Upper lobe of right lung (tissue), 1 donor: Measurements from ENCODE around the gene GLP1R. TPM values are rescaled to one million over a fixed set of nuclear protein-coding genes. Genes with fewer than 3 reads are reported as not detected.

Experiments
- ATAC-seq: fragments of 200-7000 bp; cut with Tn5 transposase; one replicate; pipeline ENCODE4 v1.9.1; 2020; ENCODE audit warnings: mild to moderate bottlenecking, moderate library complexity
- DNase-seq: peaks from one replicate; pipeline ENCODE4 v3.0.0-alpha.2; 2020
- H3K27ac ChIP-seq: fragments of 200-600 bp; one replicate; pipeline ENCODE4 v1.8.0; 2022
- H3K27me3 ChIP-seq: fragments of 200-600 bp; one replicate; pipeline ENCODE4 v1.8.0; 2022; ENCODE audit warnings: mild to moderate bottlenecking
- H3K36me3 ChIP-seq: fragments of 200-600 bp; one replicate; pipeline ENCODE4 v1.8.0; 2022
- H3K4me1 ChIP-seq: fragments of 200-600 bp; one replicate; pipeline ENCODE4 v1.8.0; 2022
- H3K4me3 ChIP-seq: fragments of 200-600 bp; one replicate; pipeline ENCODE4 v1.8.0; 2022; ENCODE audit warnings: mild to moderate bottlenecking
- H3K9me3 ChIP-seq: fragments of 200-600 bp; one replicate; pipeline ENCODE4 v1.8.0; 2022
- CTCF ChIP-seq: fragments of 200-600 bp; IDR thresholded peaks from one replicate; pipeline ENCODE4 v1.8.0; 2022; ENCODE audit warnings: antibody characterized with exemption
- intact Hi-C: fragments of 100-400 bp; cut with DNase I; formaldehyde crosslinking; loops from one replicate; pipeline ENCODE4 v1.11.0; 2022
- total RNA-seq: library from RNA; stranded (reverse); fragmentation: NEBNext Ultra II Directional; extraction: Animal tissue kit (Norgen Biotek cat#: 25700); gene quantifications from one replicate; pipeline ENCODE4 v1.2.1, GENCODE V29; 2021
- donor health status: DM: no; HTN: yes; CAD: no; lungs with severe emphysema.

The GLP1R gene
- total RNA-seq, 1 donor from 2014 or later = not detected

GRCh38 chr6:39056681-39057080 lies 8.1 kb downstream of the GLP1R start:
- no peak for ATAC-seq
- DNase-seq = peak; percentile 11
- intact Hi-C loops = no loop called here
- H3K9me3 ChIP-seq = no peaks in the 10 kb centered on the region
- H3K36me3 ChIP-seq = no peaks in the 10 kb centered on the region
- no peak for TF ChIP-seq CTCF
- no peaks in the 10 kb centered on the region for H3K4me1 ChIP-seq
- H3K4me3 ChIP-seq = no peak overlapping the region
- H3K27me3 ChIP-seq = no peaks in the 10 kb centered on the region
- H3K27ac ChIP-seq = no peak overlapping the region

- Histone ChIP-seq H3K27ac (no peak overlapping the region), H3K27me3 (no peaks in the 10 kb centered on the region), H3K9me3 (no peaks in the 10 kb centered on the region), H3K4me1 (no peaks in the 10 kb centered on the region), H3K4me3 (no peak overlapping the region), H3K36me3 (no peaks in the 10 kb centered on the region)
- intact Hi-C loops = no loop called here
- no peak for TF ChIP-seq CTCF
- DNase-seq (peak; percentile 43), ATAC-seq (no peak)
These were observed 8.9 kb downstream of the GLP1R start for GRCh38 chr6:39057251-39058155.

GRCh38 chr6:39058471-39059147 lies 10.0 kb downstream of the GLP1R start:
- H3K9me3 ChIP-seq = no peaks in the 10 kb centered on the region
- ATAC-seq = no peak
- no peak for TF ChIP-seq CTCF
- H3K4me3 ChIP-seq = no peak overlapping the region
- no peaks in the 10 kb centered on the region for H3K27me3 ChIP-seq
- DNase-seq = peak; percentile 30
- no peaks in the 10 kb centered on the region for H3K36me3 ChIP-seq
- H3K27ac ChIP-seq = no peak overlapping the region
- H3K4me1 ChIP-seq = no peaks in the 10 kb centered on the region
- intact Hi-C loops = no loop called here

- DNase-seq (no peak), ATAC-seq (no peak)
- intact Hi-C loops = no loop called here
- H3K36me3 ChIP-seq = no peaks in the 10 kb centered on the region
- H3K9me3 ChIP-seq = no peaks in the 10 kb centered on the region
- no peaks in the 10 kb centered on the region for H3K27me3 ChIP-seq
- no peak for TF ChIP-seq CTCF
- no peak overlapping the region for H3K27ac ChIP-seq
- no peak overlapping the region for H3K4me3 ChIP-seq
- H3K4me1 ChIP-seq = no peaks in the 10 kb centered on the region
These were observed 11.1 kb downstream of the GLP1R start for GRCh38 chr6:39059496-39060310.

GRCh38 chr6:39060467-39061160 lies 12.0 kb downstream of the GLP1R start:
- Histone ChIP-seq H3K4me3 (no peak overlapping the region), H3K9me3 (no peaks in the 10 kb centered on the region), H3K4me1 (no peaks in the 10 kb centered on the region), H3K27me3 (no peaks in the 10 kb centered on the region), H3K36me3 (no peaks in the 10 kb centered on the region), H3K27ac (no peak overlapping the region)
- intact Hi-C loops = no loop called here
- ATAC-seq = no peak
- no peak for DNase-seq
- TF ChIP-seq CTCF = no peak
